Gastrocnemius medialis (tissue), 4 donors: Measurements from ENCODE around the gene PNMT. TPM values are rescaled to one million over a fixed set of nuclear protein-coding genes. Genes with fewer than 3 reads are reported as not detected.

Experiments used
- ATAC-seq, 2 donors: fragments of 150-250 bp; one replicate each; pipeline ENCODE4 v1.9.1; 2016
- DNase-seq, 2 donors: peaks; one replicate each; pipeline ENCODE4 v3.0.0-alpha.2; 2019
- H3K27ac ChIP-seq, 4 donors: fragments of 200-600 bp; sonication (generic); 1 replicate in 1 of 4; 2 replicates in 3 of 4; pipeline ENCODE4 v1.5.1; 2016 to 2018; ENCODE audit warnings: mild to moderate bottlenecking in 2 of 4, moderate library complexity in 1 of 4
- H3K27me3 ChIP-seq, 3 donors: fragments of 200-600 bp; sonication (generic) in 2 of 3; 1 replicate in 1 of 3; 2 replicates in 2 of 3; pipeline versions ENCODE4 v1.5.1 to v1.6.0; 2016 to 2019; ENCODE audit warnings: mild to moderate bottlenecking in 1 of 3, moderate library complexity in 1 of 3
- H3K36me3 ChIP-seq, 2 donors: fragments of 200-600 bp; sonication (generic) in 1 of 2; one replicate each; pipeline ENCODE4 v1.5.1; 2017 to 2018
- H3K4me1 ChIP-seq, 2 donors: fragments of 200-600 bp; sonication (generic) in 1 of 2; one replicate each; pipeline ENCODE4 v1.5.1; 2016 to 2017; ENCODE audit warnings: mild to moderate bottlenecking in 2 of 2
- H3K4me3 ChIP-seq, 4 donors: fragments of 200-600 bp; sonication (generic) in 3 of 4; 1 replicate in 1 of 4; 2 replicates in 3 of 4; pipeline ENCODE4 v1.5.1; 2016 to 2019; ENCODE audit warnings: mild to moderate bottlenecking in 2 of 4
- H3K9me3 ChIP-seq, 3 donors: fragments of 200-600 bp; sonication (generic) in 2 of 3; 1 replicate in 1 of 3; 2 replicates in 2 of 3; pipeline ENCODE4 v1.5.1; 2016 to 2019
- CTCF ChIP-seq, 5 experiments: fragments of 450-650 bp in 3 of 5; fragments of 200-600 bp in 2 of 5; sonication (generic) in 2 of 5; IDR thresholded peaks in 4 of 5; conservative IDR thresholded peaks in 1 of 5; 1 replicate in 4 of 5; 2 replicates in 1 of 5; pipeline ENCODE4 v1.5.1; 2016 to 2019; ENCODE audit warnings: antibody characterized with exemption in 5 of 5, mild to moderate bottlenecking in 3 of 5, moderate library complexity in 3 of 5
- POLR2A ChIP-seq, 2 donors: fragments of 450-650 bp; IDR thresholded peaks; one replicate each; pipeline ENCODE4 v1.6.1; 2017; ENCODE audit warnings: antibody characterized with exemption in 2 of 2, mild to moderate bottlenecking in 2 of 2, moderate library complexity in 2 of 2
- in situ Hi-C, 4 donors: fragments of 200-750 bp; cut with MboI; loops; one replicate each; pipeline versions ENCODE4 v1.15.0 to v1.8.0; 2017; ENCODE audit warnings: low sequenced_read_pairs in 4 of 4
- intact Hi-C: fragments of 100-400 bp; cut with DNase I; formaldehyde crosslinking; loops from one replicate; pipeline ENCODE4 v1.15.1; 2023; ENCODE audit warnings: low total_unique reads
- total RNA-seq, 4 donors: library from RNA; depleted of rRNA; stranded (reverse); fragments of >200 nt; gene quantifications; one replicate each; pipeline versions ENCODE4 v1.1.0 to v1.2.3, GENCODE V29; 2016

Gene PNMT
- total RNA-seq, 4 donors from 2014 or later = 2.0 to 11.8 (median 7.1) TPM

- in situ Hi-C loops (no loop called here), intact Hi-C loops (loop anchor here (5.0 to 10.0 kb wide), 2 partner anchors 90 to 468 kb away; partner anchors contain the start of gene CACNB1)
- DNase-seq (no peak), ATAC-seq (no peak)
- H3K36me3 ChIP-seq = peaks cover 0 to 6% of the 10 kb centered on the region in 2 donors
- no peaks in the 10 kb centered on the region for H3K9me3 ChIP-seq
- H3K27ac ChIP-seq = peak overlapping the region; percentile 96 to 99 (median 98)
- no peak overlapping the region for H3K4me3 ChIP-seq
- H3K4me1 ChIP-seq = peaks cover 86 to 87% of the 10 kb centered on the region in 2 donors
- H3K27me3 ChIP-seq = no peaks in the 10 kb centered on the region
- no peak for TF ChIP-seq CTCF (IDR thresholded peaks at IDR 0.05 in 4 of 5, conservative IDR thresholded peaks at IDR 0.05 in 1 of 5)
- TF ChIP-seq POLR2A (IDR thresholded peaks at IDR 0.05) = no peak
Measured at GRCh38 chr17:39662551-39663339, 5.5 kb upstream of the PNMT start.

- DNase-seq (no peak), ATAC-seq (no peak)
- intact Hi-C loops = loop anchor here (5.0 to 10.0 kb wide), 2 partner anchors 89 to 469 kb away; partner anchors contain the start of gene CACNB1
- no peaks in the 10 kb centered on the region for H3K9me3 ChIP-seq
- H3K27me3 ChIP-seq = no peaks in the 10 kb centered on the region
- in situ Hi-C loops = no loop called here
- peak overlapping the region; percentile 96 to 99 (median 98) for H3K27ac ChIP-seq
- peak overlapping the region; percentile 24 to 62 (median 34) for H3K4me3 ChIP-seq
- TF ChIP-seq POLR2A (IDR thresholded peaks at IDR 0.05) (no peak), CTCF (IDR thresholded peaks at IDR 0.05 in 4 of 5, conservative IDR thresholded peaks at IDR 0.05 in 1 of 5) (no peak)
- peaks cover 0 to 6% of the 10 kb centered on the region in 2 donors for H3K36me3 ChIP-seq
- peaks cover 83 to 87% of the 10 kb centered on the region in 2 donors for H3K4me1 ChIP-seq
Measured at GRCh38 chr17:39663340-39663687, 4.9 kb upstream of the PNMT start.

- intact Hi-C loops = loop anchor here (2.0 to 10.0 kb wide), 3 partner anchors 27 to 469 kb away; partner anchors contain the start of genes CACNB1 and STARD3
- Histone ChIP-seq H3K36me3 (peaks cover 0 to 5% of the 10 kb centered on the region in 2 donors), H3K9me3 (no peaks in the 10 kb centered on the region), H3K4me1 (peaks cover 77 to 90% of the 10 kb centered on the region in 2 donors), H3K4me3 (peak overlapping the region; percentile 24 to 62 (median 43)), H3K27me3 (no peaks in the 10 kb centered on the region), H3K27ac (peak overlapping the region; percentile 96 to 99 (median 98))
- DNase-seq (peak in 1 of 2 donors; percentile 71), ATAC-seq (peak in 1 of 2 donors; percentile 3)
- TF ChIP-seq CTCF (IDR thresholded peaks at IDR 0.05 in 4 of 5, conservative IDR thresholded peaks at IDR 0.05 in 1 of 5) = no peak
- peak in 1 of 2 donors; percentile 27 for TF ChIP-seq POLR2A (IDR thresholded peaks at IDR 0.05)
- in situ Hi-C loops = no loop called here
Measured at GRCh38 chr17:39663688-39664580, 4.3 kb upstream of the PNMT start.

GRCh38 chr17:39664581-39665561 is 3.4 kb upstream of the PNMT start, which contains the start of gene TCAP:
TSS of gene TCAP (plus strand) at chr17:39665349. CDS start at chr17:39665360, 11 bp downstream.
- H3K9me3 ChIP-seq = no peaks in the 10 kb centered on the region
- in situ Hi-C loops = no loop called here
- DNase-seq (peak in 1 of 2 donors; percentile 81), ATAC-seq (peak; percentile 14 to 26)
- peak within 1 kb of the TSS; percentile 52 to 62 (median 59) for H3K4me3 ChIP-seq
- H3K4me1 ChIP-seq = peaks cover 75 to 85% of the 10 kb centered on the region in 2 donors
- peak within 1 kb of the TSS; percentile 96 to 99 (median 98) for H3K27ac ChIP-seq
- TF ChIP-seq POLR2A (IDR thresholded peaks at IDR 0.05) = peak in 1 of 2 donors; percentile 79
- TF ChIP-seq CTCF (IDR thresholded peaks at IDR 0.05 in 4 of 5, conservative IDR thresholded peaks at IDR 0.05 in 1 of 5) = no peak
- intact Hi-C loops = loop anchor here (2.0 to 10.0 kb wide), 3 partner anchors 28 to 470 kb away; partner anchors contain the start of genes CACNB1 and STARD3
- no peaks in the 10 kb centered on the region for H3K27me3 ChIP-seq
- H3K36me3 ChIP-seq = no peaks in the 10 kb centered on the region
